Testis (tissue), 3 donors: ENCODE data around the gene TBC1D5. TPM values are rescaled to one million over a fixed set of nuclear protein-coding genes. Genes with fewer than 3 reads are reported as not detected.

Source experiments
- DNase-seq: peaks from one replicate; pipeline ENCODE4 v3.0.0-alpha.2; 2019
- H3K27ac ChIP-seq, 2 donors: fragments of 200-600 bp; sonication (generic); one replicate each; pipeline ENCODE4 v1.5.1; 2019
- H3K27me3 ChIP-seq: fragments of 200-600 bp; sonication (generic); one replicate; pipeline ENCODE4 v1.5.1; 2019
- H3K36me3 ChIP-seq: fragments of 200-600 bp; sonication (generic); one replicate; pipeline ENCODE4 v1.5.1; 2017; ENCODE audit warnings: low read depth; ENCODE audit errors: missing control alignments
- H3K4me1 ChIP-seq: fragments of 200-600 bp; sonication (generic); one replicate; pipeline ENCODE4 v1.5.1; 2019
- H3K4me3 ChIP-seq, 2 donors: fragments of 200-600 bp; sonication (generic); one replicate each; pipeline ENCODE4 v1.5.1; 2017 to 2019
- H3K9me3 ChIP-seq: fragments of 200-600 bp; sonication (generic); one replicate; pipeline ENCODE4 v1.5.1; 2017
- POLR2A ChIP-seq: fragments of 450-650 bp; IDR thresholded peaks from one replicate; pipeline ENCODE4 v1.6.1; 2017; ENCODE audit warnings: antibody characterized with exemption, mild to moderate bottlenecking, moderate library complexity
- WGBS, 2 donors: methylation state at CpG; one replicate each; pipeline ENCODE4 v1.1.5; 2018; 5-methylcytosine and 5-hydroxymethylcytosine counted together
- intact Hi-C: fragments of 100-400 bp; cut with DNase I; formaldehyde crosslinking; loops from one replicate; pipeline ENCODE4 v1.15.1; 2023; ENCODE audit warnings: low total_unique reads
- polyA plus RNA-seq: library from polyadenylated mRNA; stranded (reverse); fragments of 350-450 nt; fragmentation: Illumina TruSeq; extraction: RNeasy Lipid Tissue Mini Kit (QIAGEN cat#74804); gene quantifications from one replicate; pipeline ENCODE4 v1.2.3, GENCODE V29; 2014; ENCODE audit warnings: low read depth, low replicate concordance; ENCODE audit not compliant: insufficient read depth
- total RNA-seq, 2 donors: library from RNA; depleted of rRNA; stranded (reverse); fragments of >200 nt; gene quantifications; one replicate each; pipeline ENCODE4 v1.2.3, GENCODE V29; 2016
- TF ChIP-seq, protein P1 (sequence below), 3 experiments: fragments of 450-650 bp in 2 of 3; fragments of 200-600 bp in 1 of 3; sonication (generic) in 1 of 3; IDR thresholded peaks; one replicate each; pipeline ENCODE4 v1.5.1; 2016 to 2019; ENCODE audit warnings: antibody characterized with exemption in 3 of 3, mild to moderate bottlenecking in 2 of 3, moderate library complexity in 1 of 3

The TBC1D5 gene
- total and polyA plus RNA-seq, 3 donors from 2014 or later: 47.8 to 98.1 (median 95.4) TPM

DNA sequence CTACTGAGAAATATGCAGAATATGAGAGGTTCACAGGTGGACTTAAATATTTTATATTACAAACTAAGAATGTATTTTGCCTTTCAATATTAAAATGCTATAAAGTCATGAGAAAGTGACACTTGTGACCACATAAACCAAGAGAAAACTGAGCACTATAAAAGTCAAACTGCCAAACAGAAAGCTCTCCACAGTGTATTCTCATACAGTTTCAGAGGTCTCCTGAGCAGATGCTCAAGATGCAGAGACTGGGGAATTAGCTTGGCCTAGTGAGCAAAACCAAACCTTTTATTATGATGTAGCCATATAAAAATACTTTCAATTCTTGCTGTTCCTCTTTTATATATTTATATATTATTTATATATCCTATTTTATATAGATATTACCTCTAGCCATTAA is 227.8 kb downstream of the TBC1D5 start:
- no peaks in the 10 kb centered on the region for H3K27me3 ChIP-seq
- H3K9me3 ChIP-seq: no peaks in the 10 kb centered on the region
- intact Hi-C loops: no loop called here
- no peak overlapping the region for H3K4me3 ChIP-seq
- no peak for DNase-seq
- H3K36me3 ChIP-seq: no peaks in the 10 kb centered on the region
- no peaks in the 10 kb centered on the region for H3K4me1 ChIP-seq
- no peak overlapping the region for H3K27ac ChIP-seq
- TF ChIP-seq POLR2A: no peak
- TF ChIP-seq, protein P1, sequence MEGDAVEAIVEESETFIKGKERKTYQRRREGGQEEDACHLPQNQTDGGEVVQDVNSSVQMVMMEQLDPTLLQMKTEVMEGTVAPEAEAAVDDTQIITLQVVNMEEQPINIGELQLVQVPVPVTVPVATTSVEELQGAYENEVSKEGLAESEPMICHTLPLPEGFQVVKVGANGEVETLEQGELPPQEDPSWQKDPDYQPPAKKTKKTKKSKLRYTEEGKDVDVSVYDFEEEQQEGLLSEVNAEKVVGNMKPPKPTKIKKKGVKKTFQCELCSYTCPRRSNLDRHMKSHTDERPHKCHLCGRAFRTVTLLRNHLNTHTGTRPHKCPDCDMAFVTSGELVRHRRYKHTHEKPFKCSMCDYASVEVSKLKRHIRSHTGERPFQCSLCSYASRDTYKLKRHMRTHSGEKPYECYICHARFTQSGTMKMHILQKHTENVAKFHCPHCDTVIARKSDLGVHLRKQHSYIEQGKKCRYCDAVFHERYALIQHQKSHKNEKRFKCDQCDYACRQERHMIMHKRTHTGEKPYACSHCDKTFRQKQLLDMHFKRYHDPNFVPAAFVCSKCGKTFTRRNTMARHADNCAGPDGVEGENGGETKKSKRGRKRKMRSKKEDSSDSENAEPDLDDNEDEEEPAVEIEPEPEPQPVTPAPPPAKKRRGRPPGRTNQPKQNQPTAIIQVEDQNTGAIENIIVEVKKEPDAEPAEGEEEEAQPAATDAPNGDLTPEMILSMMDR (IDR thresholded peaks at IDR 0.05): no peak

DNA sequence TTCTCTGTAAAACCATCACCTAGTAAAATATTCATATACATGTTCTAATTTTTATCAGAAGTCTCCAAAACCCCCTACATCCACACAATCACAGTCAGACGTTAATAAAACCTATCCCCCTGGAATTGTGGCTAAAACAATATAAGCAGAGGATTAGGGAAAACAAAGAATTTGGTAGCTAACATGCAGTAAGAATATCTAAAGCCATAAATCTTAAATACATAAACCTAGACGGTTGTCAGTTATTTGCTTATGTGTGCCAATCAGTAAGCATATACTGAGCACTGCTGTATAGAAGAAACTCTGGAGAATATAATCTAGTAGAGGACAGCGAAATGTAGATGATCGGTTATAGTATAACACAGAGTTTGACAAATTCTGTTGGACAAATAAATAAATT is 232.2 kb downstream of the TBC1D5 start:
- Histone ChIP-seq H3K4me3 (no peak overlapping the region), H3K27ac (no peak overlapping the region), H3K4me1 (no peaks in the 10 kb centered on the region), H3K36me3 (no peaks in the 10 kb centered on the region), H3K27me3 (no peaks in the 10 kb centered on the region), H3K9me3 (no peaks in the 10 kb centered on the region)
- TF ChIP-seq, protein P1 (IDR thresholded peaks at IDR 0.05): no peak
- TF ChIP-seq POLR2A: no peak
- DNase-seq: no peak
- 89 to 90% methylated on average over 4 of the region's 4 CpGs for WGBS, 2 donors
- intact Hi-C loops: no loop called here

DNA sequence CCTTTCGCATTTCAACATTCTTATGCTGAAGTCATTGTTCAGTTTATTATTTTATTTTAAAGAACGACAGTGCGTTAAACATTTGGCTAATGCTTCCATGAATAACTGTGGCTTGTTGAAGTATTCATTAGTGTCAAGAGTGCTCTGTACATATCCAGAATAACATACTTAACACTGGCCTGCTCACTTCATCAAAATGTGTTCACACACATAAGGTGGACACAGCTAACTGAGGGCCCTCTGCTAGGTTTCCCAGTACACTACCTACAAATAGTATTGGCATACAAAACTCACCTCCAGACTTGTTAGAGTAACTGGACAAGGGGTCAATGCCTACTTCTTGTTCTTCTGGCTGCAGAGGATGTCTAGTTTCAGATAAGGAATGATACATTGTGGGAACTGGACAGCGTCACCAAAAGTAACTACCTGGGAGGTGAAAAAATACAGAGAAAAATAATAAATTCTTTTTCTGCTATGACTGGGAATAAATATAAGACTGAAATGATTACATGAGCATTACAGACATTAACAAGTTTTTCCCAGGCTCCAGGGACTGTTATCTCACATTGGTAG is 234.2 kb downstream of the TBC1D5 start:
- TF ChIP-seq, protein P1 (IDR thresholded peaks at IDR 0.05): no peak
- no peak for TF ChIP-seq POLR2A
- intact Hi-C loops: no loop called here
- Histone ChIP-seq H3K27ac (no peak overlapping the region), H3K9me3 (no peaks in the 10 kb centered on the region), H3K27me3 (no peaks in the 10 kb centered on the region), H3K36me3 (no peaks in the 10 kb centered on the region), H3K4me3 (no peak overlapping the region), H3K4me1 (no peaks in the 10 kb centered on the region)
- no peak for DNase-seq
- WGBS, 2 donors: 82 to 84% methylated on average over 4 of the region's 4 CpGs

DNA sequence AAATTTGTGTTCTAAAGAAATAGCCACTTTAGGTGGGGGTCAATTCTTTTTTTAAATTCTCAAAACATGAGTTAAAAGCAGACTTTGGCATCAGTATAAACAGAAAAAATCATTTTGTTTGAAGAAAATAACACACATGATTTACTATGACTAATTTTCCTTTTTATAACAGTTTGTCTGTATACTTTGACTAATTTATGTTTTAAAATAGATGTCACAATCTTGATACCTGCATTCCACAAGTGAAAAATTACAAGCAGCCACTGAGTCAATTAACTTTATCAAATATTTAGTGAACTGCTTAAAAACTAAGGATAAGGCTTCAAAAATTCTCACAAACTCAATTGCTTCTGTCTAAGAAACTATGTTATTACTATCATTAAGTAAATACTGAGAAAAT is 235.0 kb downstream of the TBC1D5 start:
- H3K4me1 ChIP-seq: no peaks in the 10 kb centered on the region
- no peak for DNase-seq
- no peak for TF ChIP-seq POLR2A
- TF ChIP-seq, protein P1 (IDR thresholded peaks at IDR 0.05): no peak
- H3K4me3 ChIP-seq: no peak overlapping the region
- no peaks in the 10 kb centered on the region for H3K27me3 ChIP-seq
- no peaks in the 10 kb centered on the region for H3K36me3 ChIP-seq
- intact Hi-C loops: no loop called here
- H3K27ac ChIP-seq: no peak overlapping the region
- no peaks in the 10 kb centered on the region for H3K9me3 ChIP-seq

DNA sequence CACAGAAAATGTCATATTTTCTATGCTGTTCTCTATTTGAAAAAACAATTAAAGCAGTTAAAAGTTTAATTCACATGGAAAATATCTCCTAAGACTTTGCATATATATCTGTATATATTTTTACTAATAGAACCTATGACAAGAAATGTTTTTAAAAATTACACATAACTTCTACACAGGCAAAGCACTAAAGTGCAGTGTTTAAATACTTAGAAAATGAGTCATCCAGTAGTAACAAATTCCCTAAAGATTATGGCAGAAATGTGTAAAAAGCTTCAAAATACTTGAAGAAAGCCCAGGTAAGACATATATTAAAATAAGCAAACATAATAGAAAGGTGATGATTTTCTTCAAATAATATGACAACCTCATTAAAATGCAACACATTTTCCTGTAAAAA is 236.6 kb downstream of the TBC1D5 start:
- no peak overlapping the region for H3K27ac ChIP-seq
- intact Hi-C loops: no loop called here
- no peaks in the 10 kb centered on the region for H3K36me3 ChIP-seq
- TF ChIP-seq POLR2A: no peak
- TF ChIP-seq, protein P1 (IDR thresholded peaks at IDR 0.05): no peak
- H3K27me3 ChIP-seq: no peaks in the 10 kb centered on the region
- no peaks in the 10 kb centered on the region for H3K4me1 ChIP-seq
- no peak for DNase-seq
- H3K9me3 ChIP-seq: no peaks in the 10 kb centered on the region
- no peak overlapping the region for H3K4me3 ChIP-seq
